GM21423 (cell line): ENCODE measurements around the gene ZNF569.
A peak's percentile ranks its signal among the peaks of the same experiment; 100 is the strongest.
"Not testable (repeated sequence)": the region's sequence is repeated elsewhere in the genome, so short reads cannot be mapped to it uniquely, and the experiment has no call there.

Experiments used
- ATAC-seq: cut with Tn5 transposase; IDR thresholded peaks from one replicate; pipeline ENCODE4 v1.9.1; 2021; ENCODE audit warnings: mild to moderate bottlenecking, moderate library complexity; ENCODE audit not compliant: unreplicated experiment

Gene ZNF569

DNA sequence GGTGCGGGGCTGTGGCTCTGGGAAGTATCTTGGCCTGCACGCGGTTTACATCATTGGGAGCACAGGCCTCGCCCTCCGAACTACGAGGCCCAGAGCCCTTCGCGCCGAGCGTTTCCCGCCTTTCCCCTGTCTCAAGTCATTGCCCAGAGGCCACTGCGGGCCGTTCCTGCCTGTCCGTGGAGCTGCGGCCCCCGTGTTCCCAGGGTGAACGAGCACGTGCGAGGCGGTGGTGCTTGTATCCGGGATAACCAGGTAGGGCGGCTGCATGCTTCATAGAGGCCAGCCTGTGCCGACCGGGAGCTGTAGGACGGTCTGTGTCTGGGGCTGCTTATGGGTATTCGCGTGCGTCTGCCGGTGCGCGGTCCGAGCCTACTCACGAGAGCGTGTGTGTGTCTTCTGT is 63.8 kb downstream of the ZNF569 start:
- ATAC-seq = no peak

DNA sequence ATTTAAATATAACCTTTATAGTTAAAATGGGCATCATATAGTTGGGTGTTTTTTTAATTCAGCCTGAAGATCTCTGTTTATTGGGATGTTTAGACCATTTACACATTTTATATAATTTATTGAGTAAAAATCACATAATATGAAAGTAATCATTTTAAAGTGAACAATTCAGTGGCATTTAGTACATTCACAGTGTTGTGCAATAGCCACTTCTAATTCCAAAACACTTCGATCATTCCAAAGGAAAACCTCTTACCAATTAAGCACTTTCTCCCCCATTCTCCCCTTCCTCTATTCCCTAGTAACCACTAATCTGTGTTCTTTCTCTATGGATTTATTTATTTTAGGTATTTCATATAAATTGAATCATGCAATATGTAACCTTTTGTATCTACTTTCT is 66.2 kb downstream of the ZNF569 start:
- ATAC-seq = no peak

DNA sequence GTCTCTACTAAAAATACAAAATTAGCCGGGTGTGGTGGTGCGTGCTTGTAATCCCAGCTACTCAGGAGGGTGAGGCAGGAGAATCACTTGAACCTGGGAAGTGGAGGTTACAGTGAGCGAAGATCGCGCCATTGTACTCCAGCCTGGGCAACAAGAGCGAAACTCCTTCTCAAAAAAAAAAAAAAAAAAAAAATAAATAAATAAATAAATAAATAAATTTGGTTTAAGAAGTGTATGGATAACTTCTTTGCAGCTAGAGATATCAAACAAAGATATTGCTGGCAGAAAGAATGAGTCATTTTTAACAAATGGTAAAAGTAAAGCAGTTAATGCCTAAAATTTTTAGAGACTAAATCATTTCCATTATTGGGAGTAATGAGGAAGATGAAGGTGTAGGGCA is 75.8 kb downstream of the ZNF569 start:
- not testable (repeated sequence) for ATAC-seq

DNA sequence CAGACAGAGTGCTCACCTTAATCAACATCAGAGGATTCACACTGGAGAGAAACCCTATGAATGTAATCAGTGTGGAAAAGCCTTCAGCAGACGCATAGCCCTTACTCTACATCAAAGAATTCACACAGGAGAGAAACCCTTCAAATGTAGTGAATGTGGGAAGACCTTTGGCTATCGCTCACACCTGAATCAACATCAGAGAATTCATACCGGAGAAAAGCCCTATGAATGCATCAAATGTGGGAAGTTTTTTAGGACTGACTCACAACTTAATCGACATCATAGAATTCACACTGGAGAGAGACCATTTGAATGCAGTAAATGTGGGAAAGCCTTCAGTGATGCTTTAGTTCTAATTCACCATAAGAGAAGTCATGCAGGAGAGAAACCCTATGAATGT is 78.0 kb downstream of the ZNF569 start:
- ATAC-seq = no peak

DNA sequence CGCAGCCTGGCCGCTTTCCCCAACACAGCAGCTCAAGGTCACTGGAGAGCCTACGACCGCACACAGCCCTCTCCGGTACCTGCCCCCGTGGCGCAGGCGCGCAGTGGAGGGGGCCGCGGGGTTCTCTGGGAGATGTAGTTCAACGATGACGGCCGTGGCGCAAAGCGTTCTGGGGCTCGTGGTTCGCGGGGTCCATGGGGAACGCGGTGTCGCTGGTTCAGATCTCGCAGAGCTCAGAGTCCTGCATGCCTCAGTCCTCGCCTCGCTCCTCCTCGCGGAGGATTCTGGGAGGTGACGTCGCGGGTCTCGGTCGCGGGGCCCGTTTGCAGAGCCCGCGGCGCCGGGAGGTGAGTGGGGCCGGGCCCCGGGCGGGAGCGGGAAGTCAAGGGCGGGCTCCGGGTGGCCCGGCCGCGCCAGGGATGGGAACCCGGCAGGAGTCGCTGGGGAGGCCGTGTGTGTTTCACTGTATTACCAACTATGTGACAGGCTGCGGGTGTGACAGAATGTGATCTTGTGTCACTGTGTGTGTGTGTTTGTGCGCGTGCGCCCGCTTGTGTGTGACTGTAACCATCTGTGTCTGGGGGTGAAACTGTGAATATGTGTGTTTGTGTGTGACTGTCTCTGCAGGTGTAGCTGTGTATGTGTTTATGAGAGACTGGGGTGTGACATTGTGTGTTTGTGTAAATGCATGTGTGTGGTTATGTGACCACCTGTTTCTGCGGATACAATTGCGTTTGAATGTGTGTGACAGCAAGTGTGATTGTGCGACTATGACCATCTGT is 96.2 kb downstream of the ZNF569 start, which contains the start of gene ZNF527:
Gene ZNF527, plus strand, starts transcription at position 220 of the 782 bp plus-strand sequence. CDS start 3,100 bp downstream, outside the sequence.
- peak; percentile 93 for ATAC-seq

DNA sequence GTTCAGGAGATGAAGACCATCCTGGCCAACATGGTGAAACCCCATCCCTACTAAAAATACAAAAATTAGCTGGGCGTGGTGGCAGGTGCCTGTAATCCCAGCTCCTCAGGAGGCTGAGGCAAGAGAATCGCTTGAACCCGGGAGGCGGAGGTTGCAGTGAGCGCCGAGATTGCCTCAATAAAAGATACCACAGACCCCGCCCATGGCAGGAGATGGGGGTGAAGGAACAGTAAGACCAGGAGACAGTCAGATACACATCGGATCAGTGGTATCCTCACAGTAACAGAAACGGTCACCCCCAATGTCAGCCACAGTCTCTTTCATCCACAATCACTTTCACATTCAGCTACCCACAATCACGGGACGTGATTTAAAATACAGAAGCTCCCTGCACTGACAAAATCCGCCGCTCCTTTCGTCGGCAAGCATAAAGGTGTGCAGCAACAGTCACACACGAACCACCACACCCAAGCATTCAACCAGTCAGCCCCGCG is 96.8 kb downstream of the ZNF569 start:
- peak; percentile 26 for ATAC-seq

DNA sequence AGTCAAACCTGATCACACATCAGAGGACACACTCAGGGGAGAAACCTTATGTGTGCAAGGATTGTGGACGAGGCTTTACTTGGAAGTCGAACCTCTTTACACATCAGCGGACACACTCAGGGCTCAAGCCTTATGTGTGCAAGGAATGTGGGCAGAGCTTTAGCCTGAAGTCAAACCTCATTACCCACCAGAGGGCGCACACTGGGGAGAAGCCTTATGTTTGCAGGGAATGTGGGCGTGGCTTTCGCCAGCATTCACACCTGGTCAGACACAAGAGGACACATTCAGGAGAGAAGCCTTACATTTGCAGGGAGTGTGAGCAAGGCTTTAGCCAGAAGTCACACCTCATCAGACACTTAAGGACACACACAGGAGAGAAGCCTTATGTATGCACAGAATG is 104.5 kb downstream of the ZNF569 start:
- no peak for ATAC-seq

DNA sequence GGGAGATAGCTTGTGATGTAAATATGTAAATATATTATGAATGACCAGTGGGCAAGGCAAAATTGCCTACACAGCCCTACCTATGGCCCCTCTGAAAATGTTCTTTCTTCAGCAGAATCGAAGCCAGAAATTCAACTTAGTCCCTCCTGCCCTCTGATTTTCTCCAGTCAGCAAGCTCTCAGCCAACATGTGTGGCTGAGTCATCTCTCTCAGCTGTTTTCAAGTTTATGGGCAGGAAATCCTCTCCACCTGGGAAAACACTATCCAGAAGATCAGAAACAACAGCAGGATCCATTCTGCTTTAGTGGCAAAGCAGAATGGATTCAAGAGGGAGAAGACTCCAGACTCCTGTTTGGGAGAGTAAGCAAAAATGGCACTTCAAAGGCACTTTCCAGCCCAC is 105.2 kb downstream of the ZNF569 start:
- ATAC-seq = no peak
